Measurements from ENCODE around the gene HEPHL1. TPM values are rescaled to one million over a fixed set of nuclear protein-coding genes. Genes with fewer than 3 reads are reported as not detected.

HEPHL1 gene
- total RNA-seq, 1 donor from 2014 or later: not detected

- no peak for DNase-seq (ENCODE audit: extremely low read depth, low read depth, low spot score)
Observed at GRCh38 chr11:94128291-94128745, 107.2 kb downstream of the HEPHL1 start.

DNA sequence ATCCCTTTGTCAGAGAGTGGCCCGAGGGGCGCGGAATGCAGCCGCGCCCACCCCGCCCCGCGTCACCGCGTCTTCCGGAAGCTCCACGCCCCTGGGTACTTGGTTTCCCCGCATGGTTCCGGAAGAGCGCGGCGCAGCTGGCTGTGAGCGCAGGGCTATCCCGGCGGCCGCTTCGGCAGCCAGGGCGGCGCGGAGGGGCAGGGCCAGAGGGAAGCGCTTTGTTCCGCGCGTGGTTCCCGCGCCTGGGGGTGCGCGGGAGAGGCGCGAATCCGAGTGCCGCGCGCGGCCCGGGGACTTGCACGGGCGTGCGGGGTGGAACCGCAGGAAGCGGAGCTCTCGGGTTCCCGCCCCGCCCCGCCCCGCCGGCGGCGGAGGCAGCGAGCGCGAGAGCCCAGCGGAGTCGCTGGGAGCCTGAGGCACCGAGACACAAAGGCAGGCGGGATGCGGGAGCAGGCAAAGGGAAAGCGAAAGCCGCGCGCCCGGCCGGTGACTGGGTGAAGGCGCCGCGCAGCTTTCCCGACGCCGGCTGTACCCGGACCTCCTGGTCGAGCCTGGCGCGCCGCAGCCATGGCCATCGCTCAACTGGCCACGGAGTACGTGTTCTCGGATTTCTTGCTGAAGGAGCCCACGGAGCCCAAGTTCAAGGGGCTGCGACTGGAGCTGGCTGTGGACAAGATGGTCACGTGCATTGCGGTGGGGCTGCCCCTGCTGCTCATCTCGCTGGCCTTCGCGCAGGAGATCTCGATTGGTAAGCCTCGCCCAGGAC, 107.8 kb downstream of the HEPHL1 start, which contains the start of gene PANX1:
PANX1 (plus strand) TSS at position 96 of the 766 bp plus-strand sequence; CDS start at position 568, 472 bp downstream.
- DNase-seq (ENCODE audit: extremely low read depth, low read depth, low spot score): no peak

GRCh38 chr11:94129512-94130297, 108.6 kb downstream of the HEPHL1 start:
- DNase-seq (ENCODE audit: extremely low read depth, low read depth, low spot score): no peak

DNA sequence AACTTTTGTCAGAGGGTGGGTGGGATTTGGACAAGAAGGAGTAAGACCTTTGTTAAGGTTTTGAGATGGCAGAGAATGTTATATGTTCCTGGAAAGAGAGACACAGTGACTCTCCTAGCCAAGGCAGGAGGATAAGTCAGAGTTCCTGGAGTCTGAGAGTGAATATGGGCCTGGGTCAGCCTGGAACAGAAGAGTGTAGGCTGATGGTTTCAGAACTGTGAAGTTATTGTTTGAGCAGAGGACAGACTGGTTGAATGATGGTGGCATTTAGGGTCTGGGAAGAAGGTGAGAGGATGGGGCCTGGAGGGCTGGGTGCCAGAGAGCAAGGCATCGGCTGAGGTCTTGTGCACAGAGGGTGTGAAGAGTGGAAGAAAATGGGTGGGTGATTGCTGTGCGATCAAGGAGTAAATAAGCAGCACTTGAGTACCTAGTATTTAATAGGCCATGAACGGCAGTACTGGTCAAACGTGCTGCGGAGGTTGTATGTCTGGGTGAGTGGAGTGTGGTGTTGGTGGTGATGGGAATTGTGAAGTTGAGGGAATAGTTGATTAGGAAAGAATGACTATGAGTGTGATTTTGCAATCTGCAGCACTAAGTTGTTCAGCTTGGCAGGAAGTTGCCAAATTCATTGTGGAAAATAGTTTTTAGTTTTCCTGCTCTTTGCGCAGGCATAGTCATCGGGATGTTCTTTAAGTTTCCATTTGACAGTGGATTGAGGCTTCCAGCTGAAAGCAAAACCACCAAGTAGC, 109.3 kb downstream of the HEPHL1 start:
- no peak for DNase-seq (ENCODE audit: extremely low read depth, low read depth, low spot score)

DNA sequence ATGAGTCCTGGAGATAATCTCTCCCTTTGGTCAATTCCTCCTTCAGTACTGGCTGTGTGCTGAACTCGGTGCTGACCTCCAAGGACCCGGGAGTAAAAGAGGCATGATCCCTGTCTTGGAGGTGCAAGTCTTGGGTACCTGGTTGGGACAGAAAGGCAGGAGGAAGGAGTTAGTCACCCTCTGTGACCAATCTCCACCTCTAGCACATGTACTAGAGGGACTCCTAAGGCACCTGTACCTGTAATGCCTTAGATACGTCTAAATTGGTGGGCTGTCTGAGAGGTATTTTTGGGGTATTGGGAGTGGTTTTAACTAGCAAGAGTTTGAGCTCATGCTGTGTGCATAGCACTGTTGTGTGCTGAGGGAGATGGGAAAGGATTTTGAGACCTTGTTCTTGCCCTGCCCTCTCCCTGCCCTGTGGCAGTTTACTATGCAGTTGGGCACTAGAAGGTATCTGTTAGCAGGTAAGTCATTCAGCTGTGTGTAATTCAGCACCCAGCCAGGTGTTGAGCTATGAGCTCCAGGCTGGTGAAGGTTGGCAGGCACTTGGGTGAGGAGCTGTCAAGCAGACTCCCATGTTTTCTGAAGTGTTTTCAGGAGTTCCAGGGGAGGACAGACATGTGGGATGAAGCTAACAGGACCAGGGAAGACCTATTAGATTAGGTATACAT, 110.0 kb downstream of the HEPHL1 start:
- DNase-seq (ENCODE audit: extremely low read depth, low read depth, low spot score): no peak

GRCh38 chr11:94131718-94132115, 110.6 kb downstream of the HEPHL1 start:
- DNase-seq (ENCODE audit: extremely low read depth, low read depth, low spot score): no peak

DNA sequence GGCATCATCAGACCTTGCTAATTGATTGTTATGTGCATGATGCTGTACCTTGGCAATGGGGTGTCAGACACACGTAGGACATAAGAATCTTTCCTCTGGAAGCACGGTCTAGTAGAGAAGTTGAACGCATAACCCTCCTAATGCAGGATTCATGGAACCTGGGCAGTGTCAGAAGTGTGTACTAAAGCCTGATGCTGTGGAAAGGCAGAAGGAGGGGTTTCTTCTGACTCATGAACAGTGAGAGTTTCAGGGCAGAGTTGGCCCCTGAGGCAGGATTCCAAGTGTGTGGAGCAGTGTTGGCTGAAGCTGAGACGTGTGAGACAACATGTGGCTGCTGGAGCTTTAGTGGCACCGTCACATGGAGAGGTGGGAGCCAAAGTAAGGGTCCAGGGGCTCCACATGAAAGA, 111.0 kb downstream of the HEPHL1 start:
- no peak for DNase-seq (ENCODE audit: extremely low read depth, low read depth, low spot score)

DNA sequence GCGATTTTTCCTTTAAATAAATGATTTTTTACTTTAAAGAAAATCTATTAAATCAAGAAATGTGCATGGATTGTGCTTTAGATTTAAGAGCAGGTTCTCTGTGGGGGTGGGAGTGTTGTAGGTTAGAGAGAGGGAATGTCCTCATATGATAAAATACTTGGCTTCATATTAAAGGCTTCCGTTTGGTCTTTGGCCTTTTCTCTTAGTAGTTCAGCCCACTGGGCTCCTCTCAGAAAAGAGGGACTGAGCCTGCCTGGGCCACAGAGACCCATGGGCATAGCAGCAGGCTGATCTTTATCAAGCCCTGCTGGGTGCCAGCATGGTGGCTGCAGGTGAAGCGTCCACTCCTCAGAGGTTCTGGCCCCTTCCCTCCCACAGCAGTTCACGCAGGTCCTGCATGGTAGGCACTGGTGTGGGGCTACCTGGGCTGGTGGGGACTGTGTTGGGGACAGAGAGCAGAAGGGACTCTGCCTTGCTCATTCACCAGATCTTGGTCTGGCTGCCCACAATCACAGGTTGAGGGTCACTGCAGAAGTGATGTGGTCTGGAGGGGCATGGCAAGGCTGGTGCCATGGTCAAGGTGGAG, 111.8 kb downstream of the HEPHL1 start:
- no peak for DNase-seq (ENCODE audit: extremely low read depth, low read depth, low spot score)

- no peak for DNase-seq (ENCODE audit: extremely low read depth, low read depth, low spot score)
Observed at GRCh38 chr11:94133752-94134151, 112.6 kb downstream of the HEPHL1 start.

- no peak for DNase-seq (ENCODE audit: extremely low read depth, low read depth, low spot score)
Observed at GRCh38 chr11:94134651-94135512, 113.7 kb downstream of the HEPHL1 start.

DNA sequence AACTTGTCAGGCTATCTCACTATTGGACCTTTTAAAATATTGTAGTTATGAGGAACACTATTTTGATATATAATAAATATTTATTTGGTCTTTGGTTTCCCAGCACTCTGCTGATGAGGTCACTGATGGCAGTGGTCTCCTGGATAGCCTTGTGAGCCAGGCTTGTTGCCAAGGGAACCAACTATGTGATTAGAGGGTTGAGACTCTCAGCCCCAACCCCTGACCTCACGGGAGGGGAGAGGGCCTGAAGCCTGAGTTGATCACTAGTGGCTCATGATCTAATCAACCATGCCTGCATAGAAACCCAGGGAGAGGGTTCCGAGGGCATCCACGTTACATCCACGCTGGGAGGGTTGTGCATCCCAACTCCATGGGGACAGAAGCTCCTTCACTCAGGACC, 118.3 kb downstream of the HEPHL1 start:
- DNase-seq (ENCODE audit: extremely low read depth, low read depth, low spot score): no peak

GRCh38 chr11:94140154-94140655, 119.1 kb downstream of the HEPHL1 start:
- DNase-seq (ENCODE audit: extremely low read depth, low read depth, low spot score): no peak

DNA sequence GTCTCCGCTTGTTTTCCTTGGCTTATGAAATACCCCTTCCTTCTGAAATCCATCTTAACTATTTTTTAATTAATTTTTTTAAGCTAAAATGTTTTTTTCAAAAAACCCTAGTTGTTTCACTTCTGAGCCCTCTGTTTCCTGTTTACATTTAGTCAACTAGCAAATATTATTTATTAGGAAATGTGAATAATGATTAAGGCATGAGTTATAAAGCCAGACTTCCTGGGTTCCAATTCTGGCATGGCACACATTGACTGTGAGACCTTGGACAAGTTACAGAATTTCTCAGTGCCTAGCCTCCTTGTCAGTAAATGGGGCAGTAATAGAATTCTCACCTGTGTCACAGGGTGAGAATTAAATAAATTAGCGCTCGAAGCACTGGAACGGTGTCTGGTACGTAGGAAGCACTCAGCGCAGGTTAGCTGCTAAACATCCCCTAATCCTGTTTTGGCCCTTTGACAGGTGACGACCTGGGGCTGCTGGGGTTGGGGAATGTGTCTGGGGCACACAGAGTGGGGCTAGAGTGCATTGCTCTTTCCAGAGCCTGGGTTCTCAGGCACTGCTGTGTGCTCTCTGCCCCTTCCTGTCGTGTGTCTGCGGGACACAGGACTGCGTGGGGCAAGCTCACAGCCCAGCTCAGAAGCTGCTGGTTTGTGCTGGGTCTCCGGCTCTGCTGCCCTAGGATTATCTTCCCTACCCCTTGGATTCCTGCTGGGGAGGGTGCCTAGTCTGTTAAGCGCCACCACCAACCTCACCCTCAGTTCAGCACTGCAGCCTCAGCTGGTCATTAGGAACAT, 120.6 kb downstream of the HEPHL1 start:
- DNase-seq (ENCODE audit: extremely low read depth, low read depth, low spot score): no peak

DNA sequence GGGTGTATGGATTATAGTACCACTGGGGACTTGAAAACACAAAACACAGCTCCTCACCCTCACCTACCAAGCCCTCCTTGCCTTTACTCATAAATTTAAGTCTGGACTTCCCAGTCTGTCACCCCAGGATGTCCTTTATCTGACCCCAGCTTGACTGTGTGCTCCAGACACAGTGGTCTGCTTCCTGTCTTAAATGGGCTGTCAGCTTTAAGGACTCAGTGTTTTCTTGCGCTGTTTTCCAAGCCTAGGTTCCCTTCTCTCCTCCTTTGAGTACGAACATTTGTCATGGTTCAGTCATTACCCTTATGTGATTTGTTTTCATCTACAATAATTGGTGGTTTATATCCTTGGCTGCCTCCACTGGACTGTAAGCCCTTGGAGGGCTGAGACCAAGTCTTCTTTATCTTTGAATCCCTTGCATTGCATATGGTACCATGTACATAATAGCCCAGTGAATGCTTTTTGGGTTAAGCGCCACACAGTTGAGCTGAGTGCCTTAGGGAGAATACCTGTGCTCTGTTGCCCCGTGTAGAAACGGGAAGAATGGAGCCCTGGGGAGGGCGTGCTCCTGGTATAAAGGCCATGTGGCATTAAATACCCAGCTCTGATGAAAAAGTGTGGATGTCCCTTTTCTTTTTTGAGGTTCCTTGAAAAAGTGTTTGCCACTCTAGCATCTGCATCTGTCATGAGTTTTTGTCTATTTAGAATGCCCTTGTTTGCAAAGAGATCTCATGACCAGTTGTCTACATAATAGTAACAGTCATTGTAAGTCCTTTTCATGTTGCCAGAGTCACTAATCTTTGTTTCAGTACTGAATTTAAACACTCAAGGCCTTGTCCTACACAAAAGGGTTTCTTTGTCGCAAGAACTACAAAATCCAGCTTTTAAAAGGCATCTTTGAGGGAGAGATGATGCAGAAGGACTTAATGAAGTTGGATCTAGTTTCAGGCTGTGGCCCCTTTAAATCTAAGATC, 121.4 kb downstream of the HEPHL1 start:
- no peak for DNase-seq (ENCODE audit: extremely low read depth, low read depth, low spot score)

GRCh38 chr11:94144216-94144615, 123.1 kb downstream of the HEPHL1 start:
- DNase-seq (ENCODE audit: extremely low read depth, low read depth, low spot score): no peak

DNA sequence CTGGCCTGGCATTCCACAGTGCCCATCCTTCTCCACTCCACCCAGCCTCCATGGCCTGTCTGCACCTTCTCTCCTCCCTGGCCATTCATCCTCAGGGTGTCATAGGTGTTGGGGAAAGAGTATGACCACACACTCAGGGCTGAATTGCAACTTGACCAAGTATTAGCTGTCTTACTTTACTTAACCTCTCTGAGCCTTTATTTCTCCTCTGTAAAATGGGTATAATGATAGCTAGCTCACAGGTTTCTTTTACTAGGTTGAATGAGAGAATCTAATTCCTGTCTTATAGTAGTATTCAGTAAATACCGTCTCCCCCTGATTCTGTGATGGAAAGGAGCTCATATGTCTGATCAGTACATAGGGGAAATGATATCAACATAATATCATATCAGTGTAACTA, 123.5 kb downstream of the HEPHL1 start:
- no peak for DNase-seq (ENCODE audit: extremely low read depth, low read depth, low spot score)

DNA sequence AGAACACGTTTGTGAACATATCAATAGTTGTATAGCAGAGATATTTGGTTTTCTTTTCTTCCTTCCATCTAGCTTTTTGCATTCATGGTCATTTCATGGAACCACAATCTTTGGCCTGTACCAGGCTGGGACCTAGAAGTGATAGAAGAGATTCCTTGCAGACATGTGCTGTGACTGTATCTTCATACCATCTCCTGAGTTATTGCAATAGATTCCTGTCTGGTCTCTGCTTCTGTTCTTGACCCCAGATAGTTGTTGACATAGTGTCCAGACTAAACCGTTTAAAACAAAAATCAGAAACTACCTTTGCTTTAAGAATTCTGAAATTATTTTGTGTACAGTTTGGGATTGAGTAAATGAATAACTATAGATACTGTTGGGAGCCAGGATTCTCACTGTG, 124.3 kb downstream of the HEPHL1 start:
- no peak for DNase-seq (ENCODE audit: extremely low read depth, low read depth, low spot score)

All from glomerular endothelial cell (primary cell).